ENCODE data around the gene GATAD1.

DNA sequence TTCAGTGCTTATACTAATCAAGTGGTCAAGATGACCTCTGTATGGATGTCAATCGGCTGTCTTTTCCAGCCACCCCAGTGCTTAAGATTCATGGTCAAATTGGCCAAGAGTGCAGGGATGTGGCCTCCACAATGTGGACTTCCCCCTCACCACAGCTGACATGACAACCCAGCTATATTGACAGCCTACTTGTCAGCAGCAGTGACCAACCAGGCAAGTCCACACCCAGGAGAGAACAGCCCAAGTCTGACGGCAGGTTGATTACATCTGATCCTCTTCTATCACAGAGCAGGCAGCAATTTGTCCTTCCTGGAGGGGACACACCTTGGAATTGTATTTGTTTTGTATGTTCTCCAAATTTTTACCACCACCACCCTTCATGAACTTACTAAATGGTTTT, 38.7 kb downstream of the GATAD1 start:
- TF ChIP-seq CTCF (conservative IDR thresholded peaks at IDR 0.05; ENCODE audit: low read depth in 2 of 2): no peak
- TF ChIP-seq EZH2phosphoT487 (IDR thresholded peaks at IDR 0.05; ENCODE audit: unreplicated experiment): no peak
- no peak for TF ChIP-seq JUNB (IDR thresholded peaks at IDR 0.05; ENCODE audit: unreplicated experiment)
- TF ChIP-seq, protein P1, sequence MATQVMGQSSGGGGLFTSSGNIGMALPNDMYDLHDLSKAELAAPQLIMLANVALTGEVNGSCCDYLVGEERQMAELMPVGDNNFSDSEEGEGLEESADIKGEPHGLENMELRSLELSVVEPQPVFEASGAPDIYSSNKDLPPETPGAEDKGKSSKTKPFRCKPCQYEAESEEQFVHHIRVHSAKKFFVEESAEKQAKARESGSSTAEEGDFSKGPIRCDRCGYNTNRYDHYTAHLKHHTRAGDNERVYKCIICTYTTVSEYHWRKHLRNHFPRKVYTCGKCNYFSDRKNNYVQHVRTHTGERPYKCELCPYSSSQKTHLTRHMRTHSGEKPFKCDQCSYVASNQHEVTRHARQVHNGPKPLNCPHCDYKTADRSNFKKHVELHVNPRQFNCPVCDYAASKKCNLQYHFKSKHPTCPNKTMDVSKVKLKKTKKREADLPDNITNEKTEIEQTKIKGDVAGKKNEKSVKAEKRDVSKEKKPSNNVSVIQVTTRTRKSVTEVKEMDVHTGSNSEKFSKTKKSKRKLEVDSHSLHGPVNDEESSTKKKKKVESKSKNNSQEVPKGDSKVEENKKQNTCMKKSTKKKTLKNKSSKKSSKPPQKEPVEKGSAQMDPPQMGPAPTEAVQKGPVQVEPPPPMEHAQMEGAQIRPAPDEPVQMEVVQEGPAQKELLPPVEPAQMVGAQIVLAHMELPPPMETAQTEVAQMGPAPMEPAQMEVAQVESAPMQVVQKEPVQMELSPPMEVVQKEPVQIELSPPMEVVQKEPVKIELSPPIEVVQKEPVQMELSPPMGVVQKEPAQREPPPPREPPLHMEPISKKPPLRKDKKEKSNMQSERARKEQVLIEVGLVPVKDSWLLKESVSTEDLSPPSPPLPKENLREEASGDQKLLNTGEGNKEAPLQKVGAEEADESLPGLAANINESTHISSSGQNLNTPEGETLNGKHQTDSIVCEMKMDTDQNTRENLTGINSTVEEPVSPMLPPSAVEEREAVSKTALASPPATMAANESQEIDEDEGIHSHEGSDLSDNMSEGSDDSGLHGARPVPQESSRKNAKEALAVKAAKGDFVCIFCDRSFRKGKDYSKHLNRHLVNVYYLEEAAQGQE (IDR thresholded peaks at IDR 0.05; ENCODE audit: unreplicated experiment): no peak
- TF ChIP-seq POLR2AphosphoS5 (IDR thresholded peaks at IDR 0.05; ENCODE audit: low read depth): no peak
- TF ChIP-seq EZH2 (IDR thresholded peaks at IDR 0.05; ENCODE audit: low read depth, unreplicated experiment): no peak
- TF ChIP-seq CREB1 (CRISPR knock-in tag; IDR thresholded peaks at IDR 0.05; ENCODE audit: low read depth): no peak
- no peak for TF ChIP-seq ZNF331 (CRISPR knock-in tag; IDR thresholded peaks at IDR 0.05; ENCODE audit: low read depth)
- TF ChIP-seq, protein P2, sequence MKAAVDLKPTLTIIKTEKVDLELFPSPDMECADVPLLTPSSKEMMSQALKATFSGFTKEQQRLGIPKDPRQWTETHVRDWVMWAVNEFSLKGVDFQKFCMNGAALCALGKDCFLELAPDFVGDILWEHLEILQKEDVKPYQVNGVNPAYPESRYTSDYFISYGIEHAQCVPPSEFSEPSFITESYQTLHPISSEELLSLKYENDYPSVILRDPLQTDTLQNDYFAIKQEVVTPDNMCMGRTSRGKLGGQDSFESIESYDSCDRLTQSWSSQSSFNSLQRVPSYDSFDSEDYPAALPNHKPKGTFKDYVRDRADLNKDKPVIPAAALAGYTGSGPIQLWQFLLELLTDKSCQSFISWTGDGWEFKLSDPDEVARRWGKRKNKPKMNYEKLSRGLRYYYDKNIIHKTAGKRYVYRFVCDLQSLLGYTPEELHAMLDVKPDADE (IDR thresholded peaks at IDR 0.05): no peak
- TF ChIP-seq, protein P3, sequence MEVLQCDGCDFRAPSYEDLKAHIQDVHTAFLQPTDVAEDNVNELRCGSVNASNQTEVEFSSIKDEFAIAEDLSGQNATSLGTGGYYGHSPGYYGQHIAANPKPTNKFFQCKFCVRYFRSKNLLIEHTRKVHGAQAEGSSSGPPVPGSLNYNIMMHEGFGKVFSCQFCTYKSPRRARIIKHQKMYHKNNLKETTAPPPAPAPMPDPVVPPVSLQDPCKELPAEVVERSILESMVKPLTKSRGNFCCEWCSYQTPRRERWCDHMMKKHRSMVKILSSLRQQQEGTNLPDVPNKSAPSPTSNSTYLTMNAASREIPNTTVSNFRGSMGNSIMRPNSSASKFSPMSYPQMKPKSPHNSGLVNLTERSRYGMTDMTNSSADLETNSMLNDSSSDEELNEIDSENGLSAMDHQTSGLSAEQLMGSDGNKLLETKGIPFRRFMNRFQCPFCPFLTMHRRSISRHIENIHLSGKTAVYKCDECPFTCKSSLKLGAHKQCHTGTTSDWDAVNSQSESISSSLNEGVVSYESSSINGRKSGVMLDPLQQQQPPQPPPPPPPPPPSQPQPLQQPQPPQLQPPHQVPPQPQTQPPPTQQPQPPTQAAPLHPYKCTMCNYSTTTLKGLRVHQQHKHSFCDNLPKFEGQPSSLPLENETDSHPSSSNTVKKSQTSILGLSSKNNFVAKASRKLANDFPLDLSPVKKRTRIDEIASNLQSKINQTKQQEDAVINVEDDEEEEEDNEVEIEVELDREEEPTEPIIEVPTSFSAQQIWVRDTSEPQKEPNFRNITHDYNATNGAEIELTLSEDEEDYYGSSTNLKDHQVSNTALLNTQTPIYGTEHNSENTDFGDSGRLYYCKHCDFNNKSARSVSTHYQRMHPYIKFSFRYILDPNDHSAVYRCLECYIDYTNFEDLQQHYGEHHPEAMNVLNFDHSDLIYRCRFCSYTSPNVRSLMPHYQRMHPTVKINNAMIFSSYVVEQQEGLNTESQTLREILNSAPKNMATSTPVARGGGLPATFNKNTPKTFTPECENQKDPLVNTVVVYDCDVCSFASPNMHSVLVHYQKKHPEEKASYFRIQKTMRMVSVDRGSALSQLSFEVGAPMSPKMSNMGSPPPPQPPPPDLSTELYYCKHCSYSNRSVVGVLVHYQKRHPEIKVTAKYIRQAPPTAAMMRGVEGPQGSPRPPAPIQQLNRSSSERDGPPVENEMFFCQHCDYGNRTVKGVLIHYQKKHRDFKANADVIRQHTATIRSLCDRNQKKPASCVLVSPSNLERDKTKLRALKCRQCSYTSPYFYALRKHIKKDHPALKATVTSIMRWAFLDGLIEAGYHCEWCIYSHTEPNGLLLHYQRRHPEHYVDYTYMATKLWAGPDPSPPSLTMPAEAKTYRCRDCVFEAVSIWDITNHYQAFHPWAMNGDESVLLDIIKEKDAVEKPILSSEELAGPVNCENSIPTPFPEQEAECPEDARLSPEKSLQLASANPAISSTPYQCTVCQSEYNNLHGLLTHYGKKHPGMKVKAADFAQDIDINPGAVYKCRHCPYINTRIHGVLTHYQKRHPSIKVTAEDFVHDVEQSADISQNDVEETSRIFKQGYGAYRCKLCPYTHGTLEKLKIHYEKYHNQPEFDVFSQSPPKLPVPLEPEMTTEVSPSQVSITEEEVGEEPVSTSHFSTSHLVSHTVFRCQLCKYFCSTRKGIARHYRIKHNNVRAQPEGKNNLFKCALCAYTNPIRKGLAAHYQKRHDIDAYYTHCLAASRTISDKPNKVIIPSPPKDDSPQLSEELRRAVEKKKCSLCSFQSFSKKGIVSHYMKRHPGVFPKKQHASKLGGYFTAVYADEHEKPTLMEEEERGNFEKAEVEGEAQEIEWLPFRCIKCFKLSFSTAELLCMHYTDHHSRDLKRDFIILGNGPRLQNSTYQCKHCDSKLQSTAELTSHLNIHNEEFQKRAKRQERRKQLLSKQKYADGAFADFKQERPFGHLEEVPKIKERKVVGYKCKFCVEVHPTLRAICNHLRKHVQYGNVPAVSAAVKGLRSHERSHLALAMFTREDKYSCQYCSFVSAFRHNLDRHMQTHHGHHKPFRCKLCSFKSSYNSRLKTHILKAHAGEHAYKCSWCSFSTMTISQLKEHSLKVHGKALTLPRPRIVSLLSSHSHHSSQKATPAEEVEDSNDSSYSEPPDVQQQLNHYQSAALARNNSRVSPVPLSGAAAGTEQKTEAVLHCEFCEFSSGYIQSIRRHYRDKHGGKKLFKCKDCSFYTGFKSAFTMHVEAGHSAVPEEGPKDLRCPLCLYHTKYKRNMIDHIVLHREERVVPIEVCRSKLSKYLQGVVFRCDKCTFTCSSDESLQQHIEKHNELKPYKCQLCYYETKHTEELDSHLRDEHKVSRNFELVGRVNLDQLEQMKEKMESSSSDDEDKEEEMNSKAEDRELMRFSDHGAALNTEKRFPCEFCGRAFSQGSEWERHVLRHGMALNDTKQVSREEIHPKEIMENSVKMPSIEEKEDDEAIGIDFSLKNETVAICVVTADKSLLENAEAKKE (CRISPR knock-in tag; IDR thresholded peaks at IDR 0.05): no peak
- no peak for TF ChIP-seq ZNF114 (CRISPR knock-in tag; IDR thresholded peaks at IDR 0.05)
- no peak for TF ChIP-seq NANOG (IDR thresholded peaks at IDR 0.05; ENCODE audit: borderline replicate concordance)
- TF ChIP-seq STAT1 (IDR thresholded peaks at IDR 0.05; ENCODE audit: unreplicated experiment): no peak

Measured in GM23338 (cell line).